Calu3 (cell line): Measurements from ENCODE around the gene RPLP2. TPM values are rescaled to one million over a fixed set of nuclear protein-coding genes. Genes with fewer than 3 reads are reported as not detected.
A peak's percentile ranks its signal among the peaks of the same experiment; 100 is the strongest.

Source experiments
- BruUV-seq: library from RNA; stranded (reverse); fragments of 400-500 nt; replicated peaks from 2 replicates; lab custom pipeline; 2021; lab: Mats Ljungman, UMichigan
- CTCF ChIA-PET: fragments of 300-600 bp; sonication (Branson Sonifier 250); formaldehyde crosslinking; loops from one replicate; lab custom pipeline; 2022; ENCODE audit warnings: antibody characterized with exemption; lab: Charles Lee
- DNase-seq: peaks from one replicate; pipeline ENCODE4 v3.0.0; 2022
- H3K27ac Mint-ChIP-seq: one replicate; pipeline ENCODE4 v1.8.0; 2022; ENCODE audit warnings: mixed read lengths; ENCODE audit not compliant: unreplicated experiment
- H3K27me3 Mint-ChIP-seq: one replicate; pipeline ENCODE4 v1.8.0; 2022; ENCODE audit warnings: mixed read lengths; ENCODE audit not compliant: unreplicated experiment
- H3K36me3 Mint-ChIP-seq: one replicate; pipeline ENCODE4 v1.8.0; 2022; ENCODE audit warnings: mild to moderate bottlenecking, moderate library complexity, mixed read lengths; ENCODE audit not compliant: insufficient read depth, unreplicated experiment
- H3K4me1 Mint-ChIP-seq: one replicate; pipeline ENCODE4 v1.8.0; 2022; ENCODE audit warnings: mild to moderate bottlenecking, low read depth, mixed read lengths; ENCODE audit not compliant: unreplicated experiment
- H3K4me3 Mint-ChIP-seq: one replicate; pipeline ENCODE4 v1.8.0; 2022; ENCODE audit warnings: mild to moderate bottlenecking, low read depth, moderate library complexity, mixed read lengths; ENCODE audit not compliant: unreplicated experiment
- H3K9me3 Mint-ChIP-seq: one replicate; pipeline ENCODE4 v1.8.0; 2022; ENCODE audit warnings: low read depth, mixed read lengths; ENCODE audit not compliant: unreplicated experiment
- intact Hi-C: fragments of 100-400 bp; cut with micrococcal nuclease; formaldehyde crosslinking; loops from one replicate; pipeline ENCODE4 v1.10.0; 2022; ENCODE audit not compliant: unreplicated experiment
- total RNA-seq: library from RNA; stranded (reverse); gene quantifications from 2 replicates; pipeline ENCODE4 v1.2.3, GENCODE V29; 2022
- TF ChIP-seq, protein P1 (sequence below): fragments of 200-600 bp; IDR thresholded peaks from one replicate; pipeline ENCODE4 v1.8.0; 2022; ENCODE audit warnings: antibody characterized with exemption; ENCODE audit not compliant: unreplicated experiment

Gene RPLP2
- total RNA-seq, 1 experiment from 2014 or later, result 1,381 TPM

DNA sequence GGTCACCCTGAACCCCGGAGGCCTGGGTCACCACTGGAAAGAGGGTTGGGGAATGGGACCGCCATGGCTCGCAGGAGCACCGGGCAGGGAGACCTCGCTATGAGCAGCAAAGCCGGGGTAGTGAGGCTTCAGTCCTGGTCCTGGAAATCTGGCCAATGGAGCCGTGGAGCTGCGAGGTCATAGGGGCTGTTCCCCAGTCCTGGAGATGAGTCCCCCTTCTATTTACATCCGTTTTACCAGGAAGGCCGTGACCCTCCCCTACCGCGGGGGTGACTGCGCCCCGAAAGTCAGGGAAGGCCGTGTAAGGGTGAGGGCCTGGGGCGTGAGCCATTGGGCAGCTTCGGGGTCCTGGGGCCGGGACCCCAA is 5.2 kb upstream of the RPLP2 start:
- Mint-ChIP-seq H3K27me3 (no peaks in the 10 kb centered on the region), H3K36me3 (peaks cover 81% of the 10 kb centered on the region), H3K4me3 (peak overlapping the region; percentile 73), H3K27ac (peak overlapping the region; percentile 36), H3K9me3 (no peaks in the 10 kb centered on the region), H3K4me1 (peaks cover 17% of the 10 kb centered on the region)
- TF ChIP-seq, protein P1, sequence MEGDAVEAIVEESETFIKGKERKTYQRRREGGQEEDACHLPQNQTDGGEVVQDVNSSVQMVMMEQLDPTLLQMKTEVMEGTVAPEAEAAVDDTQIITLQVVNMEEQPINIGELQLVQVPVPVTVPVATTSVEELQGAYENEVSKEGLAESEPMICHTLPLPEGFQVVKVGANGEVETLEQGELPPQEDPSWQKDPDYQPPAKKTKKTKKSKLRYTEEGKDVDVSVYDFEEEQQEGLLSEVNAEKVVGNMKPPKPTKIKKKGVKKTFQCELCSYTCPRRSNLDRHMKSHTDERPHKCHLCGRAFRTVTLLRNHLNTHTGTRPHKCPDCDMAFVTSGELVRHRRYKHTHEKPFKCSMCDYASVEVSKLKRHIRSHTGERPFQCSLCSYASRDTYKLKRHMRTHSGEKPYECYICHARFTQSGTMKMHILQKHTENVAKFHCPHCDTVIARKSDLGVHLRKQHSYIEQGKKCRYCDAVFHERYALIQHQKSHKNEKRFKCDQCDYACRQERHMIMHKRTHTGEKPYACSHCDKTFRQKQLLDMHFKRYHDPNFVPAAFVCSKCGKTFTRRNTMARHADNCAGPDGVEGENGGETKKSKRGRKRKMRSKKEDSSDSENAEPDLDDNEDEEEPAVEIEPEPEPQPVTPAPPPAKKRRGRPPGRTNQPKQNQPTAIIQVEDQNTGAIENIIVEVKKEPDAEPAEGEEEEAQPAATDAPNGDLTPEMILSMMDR, result no peak
- intact Hi-C loops, result no loop called here
- no peak for DNase-seq
- CTCF ChIA-PET, result interaction anchor here (2.0 kb wide), 1 partner anchor 30 kb away, joined by 5 read pairs; no protein-coding TSS in a partner anchor
- no TSS peak for BruUV-seq

DNA sequence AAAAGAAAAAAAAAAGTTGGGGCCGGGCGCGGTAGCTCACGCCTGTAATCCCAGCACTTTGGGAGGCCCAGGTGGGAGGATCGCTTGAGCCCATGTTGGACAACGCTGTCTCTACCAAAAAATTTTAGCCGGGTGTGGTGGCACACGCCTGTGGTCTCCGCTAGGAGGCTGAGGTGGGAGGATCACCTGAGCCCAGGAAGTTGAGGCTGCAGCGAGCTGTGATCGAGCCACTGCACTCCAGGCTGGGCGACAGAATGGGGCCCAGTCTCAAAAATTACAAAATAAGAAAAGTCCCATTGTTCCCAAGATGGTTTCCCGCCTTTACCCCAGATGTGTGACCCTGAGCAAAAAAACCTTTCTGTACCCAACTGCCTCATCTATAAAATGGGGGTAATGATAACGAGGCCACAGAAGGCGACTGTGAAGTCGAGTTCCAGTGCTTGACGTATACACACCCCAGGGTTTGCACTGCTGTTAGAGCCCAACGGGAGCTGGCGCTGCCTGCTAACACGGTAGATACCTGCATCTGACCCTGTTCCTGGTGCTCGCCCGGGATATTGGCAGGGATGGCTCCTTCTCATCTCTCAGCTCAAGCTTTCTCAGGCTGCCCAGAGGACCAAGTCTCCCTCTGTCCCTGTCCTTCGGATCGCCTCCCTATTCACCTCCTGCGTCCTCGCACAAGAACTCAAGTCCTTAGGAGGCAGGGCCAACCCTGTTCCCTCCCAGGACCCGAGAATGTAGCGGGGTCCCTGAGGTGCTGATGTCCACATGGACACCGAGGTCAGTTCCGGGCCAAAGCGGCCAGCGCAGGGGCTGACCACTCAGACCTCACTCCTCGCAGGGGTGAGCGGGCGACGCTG is 1.1 kb upstream of the RPLP2 start:
- TF ChIP-seq, protein P1, result peak; percentile 55
- intact Hi-C loops, result no loop called here
- H3K4me3 Mint-ChIP-seq, result peak overlapping the region; percentile 94
- H3K4me1 Mint-ChIP-seq, result peaks cover 25% of the 10 kb centered on the region
- no peak for DNase-seq
- H3K36me3 Mint-ChIP-seq, result peaks cover 92% of the 10 kb centered on the region
- H3K27me3 Mint-ChIP-seq, result no peaks in the 10 kb centered on the region
- H3K9me3 Mint-ChIP-seq, result no peaks in the 10 kb centered on the region
- H3K27ac Mint-ChIP-seq, result peak overlapping the region; percentile 88
- BruUV-seq, result TSS peak; percentile 73
- CTCF ChIA-PET, result interaction anchor here (0.9 to 1.2 kb wide), 2 partner anchors 10 to 19 kb away, joined by 3 read pairs; partner anchors contain the start of genes CRACR2B and PNPLA2

DNA sequence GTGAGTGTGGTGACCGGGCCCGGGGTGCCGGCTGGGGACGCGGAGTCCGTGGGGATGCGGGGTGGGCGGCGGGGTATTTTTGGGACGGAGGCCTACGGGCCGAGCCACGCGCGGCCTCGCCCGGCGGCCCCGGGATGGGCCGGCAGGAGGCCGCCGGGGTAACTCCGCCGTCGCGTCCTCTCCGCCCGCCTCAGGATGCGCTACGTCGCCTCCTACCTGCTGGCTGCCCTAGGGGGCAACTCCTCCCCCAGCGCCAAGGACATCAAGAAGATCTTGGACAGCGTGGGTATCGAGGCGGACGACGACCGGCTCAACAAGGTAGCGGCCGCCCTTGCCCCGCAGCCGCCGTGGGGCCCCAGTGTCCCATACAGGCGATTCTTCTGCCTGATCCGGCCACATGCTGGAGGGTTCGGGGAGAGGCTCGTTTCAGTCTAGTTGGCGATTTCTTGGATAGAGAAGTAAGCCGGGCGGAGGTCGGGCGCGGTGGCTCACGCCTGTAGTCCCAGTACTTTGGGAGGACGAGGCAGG is 337 bp downstream of the RPLP2 start:
- H3K27ac Mint-ChIP-seq, result peak overlapping the region; percentile 88
- H3K36me3 Mint-ChIP-seq, result peaks cover 93% of the 10 kb centered on the region
- no peaks in the 10 kb centered on the region for H3K27me3 Mint-ChIP-seq
- TF ChIP-seq, protein P1, result no peak
- H3K9me3 Mint-ChIP-seq, result no peaks in the 10 kb centered on the region
- peak overlapping the region; percentile 94 for H3K4me3 Mint-ChIP-seq
- DNase-seq, result no peak
- intact Hi-C loops, result no loop called here
- TSS peak; percentile 68 for BruUV-seq
- H3K4me1 Mint-ChIP-seq, result peaks cover 19% of the 10 kb centered on the region
- CTCF ChIA-PET, result interaction anchor here (0.7 to 0.8 kb wide), 2 partner anchors 9 kb away, joined by 5 read pairs; no protein-coding TSS in a partner anchor

DNA sequence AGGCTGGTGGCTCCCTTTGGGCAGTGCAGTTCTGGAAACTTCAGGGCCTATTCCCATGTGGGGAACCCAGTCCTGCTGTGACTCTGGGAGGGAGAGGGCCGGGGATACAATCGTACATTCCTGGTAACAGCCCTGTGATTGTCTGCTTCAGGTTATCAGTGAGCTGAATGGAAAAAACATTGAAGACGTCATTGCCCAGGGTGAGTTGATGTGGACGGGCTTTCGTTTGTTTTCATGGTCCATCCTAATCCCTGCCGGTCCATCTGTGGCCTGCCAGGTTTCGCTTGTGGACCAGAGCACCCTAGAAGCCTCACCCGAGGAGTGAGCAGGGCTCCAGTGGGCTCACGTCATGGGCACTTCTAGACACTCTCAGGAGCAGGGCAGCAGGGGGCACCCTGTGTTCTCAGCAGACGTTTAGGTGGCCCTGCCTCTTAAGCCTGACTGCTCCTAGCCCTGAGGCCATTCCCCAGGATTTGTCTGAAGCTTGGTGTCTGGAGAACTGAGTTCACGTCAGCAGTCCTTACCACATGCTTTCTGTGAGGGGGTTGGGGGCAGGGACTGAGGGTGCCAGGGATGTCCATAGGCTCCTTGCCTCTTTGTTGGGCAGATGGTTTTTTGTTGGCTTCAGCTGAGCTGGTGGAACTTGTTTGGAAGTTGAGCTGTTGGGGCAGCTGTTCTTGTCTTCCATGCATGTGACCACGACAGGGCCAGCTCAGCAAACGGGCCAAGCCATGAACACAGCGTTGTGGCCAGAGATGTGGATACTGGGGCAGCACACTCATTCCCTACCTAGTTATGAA is 1.9 kb downstream of the RPLP2 start:
- Mint-ChIP-seq H3K36me3 (peaks cover 88% of the 10 kb centered on the region), H3K9me3 (no peaks in the 10 kb centered on the region), H3K27me3 (no peaks in the 10 kb centered on the region), H3K27ac (peak overlapping the region; percentile 88), H3K4me1 (peaks cover 19% of the 10 kb centered on the region), H3K4me3 (peak overlapping the region; percentile 94)
- no TSS peak for BruUV-seq
- CTCF ChIA-PET, result interaction anchor here (0.6 kb wide), 1 partner anchor 206 kb away, joined by 3 read pairs; no protein-coding TSS in a partner anchor
- intact Hi-C loops, result no loop called here
- TF ChIP-seq, protein P1, result no peak
- no peak for DNase-seq
